ENCODE results near the gene IPO4. TPM values are rescaled to one million over a fixed set of nuclear protein-coding genes. Genes with fewer than 3 reads are reported as not detected.
A peak's percentile ranks its signal among the peaks of the same experiment; 100 is the strongest.

The IPO4 gene
- total RNA-seq, 2 donors from 2014 or later, result 12.1 to 15.7 TPM

DNA sequence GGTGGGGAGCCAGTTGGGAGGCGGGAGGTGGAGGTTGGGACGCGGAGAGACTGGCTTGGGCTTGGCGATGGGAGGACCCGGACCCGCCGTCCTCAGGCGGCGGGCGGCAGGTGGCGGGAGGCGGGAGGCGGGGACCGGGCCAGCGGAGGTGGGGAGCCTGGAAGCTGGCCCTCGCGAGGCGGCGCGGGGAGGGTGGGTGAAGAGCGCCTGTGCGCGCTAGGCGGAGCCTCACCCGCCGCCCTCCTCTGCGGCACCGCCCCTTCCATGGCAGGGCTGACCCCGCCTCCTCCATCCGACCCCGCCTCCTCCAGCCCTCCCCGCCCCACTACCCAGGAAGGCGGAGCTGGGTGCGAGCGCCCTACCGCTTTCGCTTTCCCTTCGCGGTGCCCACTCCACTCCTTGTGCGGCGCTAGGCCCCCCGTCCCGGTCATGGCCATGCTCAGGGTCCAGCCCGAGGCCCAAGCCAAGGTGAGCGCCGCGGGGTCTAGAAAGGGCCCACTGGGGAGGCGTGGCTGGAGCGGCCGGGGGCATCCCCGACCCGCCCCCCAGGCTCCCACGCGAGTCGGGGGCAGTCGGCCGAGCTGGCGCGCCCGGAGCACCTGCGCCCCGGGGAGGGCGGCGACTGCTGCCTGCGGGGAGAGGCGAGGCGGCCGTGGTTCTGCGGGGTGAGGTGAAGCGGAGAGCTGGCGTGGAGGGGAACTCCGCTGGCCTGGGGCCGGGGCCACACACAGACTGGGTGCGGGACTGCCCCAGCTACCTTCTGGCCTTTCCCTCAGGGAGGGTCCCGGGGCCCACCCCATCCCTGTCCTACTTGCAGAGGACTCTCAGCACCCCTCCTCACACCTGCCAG lies 52.6 kb downstream of the IPO4 start, which contains the start of gene PSME1:
TSS of gene PSME1 (plus strand) at position 361 of the 850 bp plus-strand sequence. CDS start at position 430, 69 bp downstream.
- peaks cover 19% of the 10 kb centered on the region for H3K36me3 ChIP-seq
- H3K4me1 ChIP-seq, result peaks cover 0 to 70% of the 10 kb centered on the region in 2 donors
- TF ChIP-seq, protein P1, sequence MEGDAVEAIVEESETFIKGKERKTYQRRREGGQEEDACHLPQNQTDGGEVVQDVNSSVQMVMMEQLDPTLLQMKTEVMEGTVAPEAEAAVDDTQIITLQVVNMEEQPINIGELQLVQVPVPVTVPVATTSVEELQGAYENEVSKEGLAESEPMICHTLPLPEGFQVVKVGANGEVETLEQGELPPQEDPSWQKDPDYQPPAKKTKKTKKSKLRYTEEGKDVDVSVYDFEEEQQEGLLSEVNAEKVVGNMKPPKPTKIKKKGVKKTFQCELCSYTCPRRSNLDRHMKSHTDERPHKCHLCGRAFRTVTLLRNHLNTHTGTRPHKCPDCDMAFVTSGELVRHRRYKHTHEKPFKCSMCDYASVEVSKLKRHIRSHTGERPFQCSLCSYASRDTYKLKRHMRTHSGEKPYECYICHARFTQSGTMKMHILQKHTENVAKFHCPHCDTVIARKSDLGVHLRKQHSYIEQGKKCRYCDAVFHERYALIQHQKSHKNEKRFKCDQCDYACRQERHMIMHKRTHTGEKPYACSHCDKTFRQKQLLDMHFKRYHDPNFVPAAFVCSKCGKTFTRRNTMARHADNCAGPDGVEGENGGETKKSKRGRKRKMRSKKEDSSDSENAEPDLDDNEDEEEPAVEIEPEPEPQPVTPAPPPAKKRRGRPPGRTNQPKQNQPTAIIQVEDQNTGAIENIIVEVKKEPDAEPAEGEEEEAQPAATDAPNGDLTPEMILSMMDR (IDR thresholded peaks at IDR 0.05), result peak in 1 of 2 donors; percentile 19

DNA sequence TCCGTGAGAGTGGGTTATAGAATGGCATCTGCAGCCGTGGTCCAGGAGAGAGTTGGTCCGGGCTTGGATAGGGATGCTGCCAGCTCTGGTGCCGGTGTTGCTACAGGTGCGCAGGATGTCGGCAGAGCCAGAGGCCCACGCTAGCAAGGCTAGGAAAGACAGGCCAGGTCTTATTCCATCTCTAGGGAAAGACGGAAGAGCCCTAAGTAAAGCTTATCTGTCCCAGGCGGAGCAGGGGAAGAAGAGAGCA lies 53.1 kb downstream of the IPO4 start:
- DNase-seq (ENCODE audit: low spot score), result no peak
- Histone ChIP-seq H3K27ac (peak overlapping the region; percentile 89 to 94), H3K4me1 (peaks cover 0 to 71% of the 10 kb centered on the region in 2 donors), H3K9me3 (no peaks in the 10 kb centered on the region), H3K36me3 (peaks cover 19% of the 10 kb centered on the region), H3K4me3 (peak overlapping the region; percentile 92 to 98), H3K27me3 (no peaks in the 10 kb centered on the region)
- TF ChIP-seq, protein P1 (IDR thresholded peaks at IDR 0.05), result no peak

More for the DNA sequence above, 52.6 kb downstream of the IPO4 start, which contains the start of gene PSME1:
- no peaks in the 10 kb centered on the region for H3K9me3 ChIP-seq
- H3K27ac ChIP-seq, result peak within 1 kb of the TSS; percentile 89 to 94
- peak; percentile 88 for DNase-seq (ENCODE audit: low spot score)
- no peaks in the 10 kb centered on the region for H3K27me3 ChIP-seq
- peak within 1 kb of the TSS; percentile 92 to 98 for H3K4me3 ChIP-seq

DNA sequence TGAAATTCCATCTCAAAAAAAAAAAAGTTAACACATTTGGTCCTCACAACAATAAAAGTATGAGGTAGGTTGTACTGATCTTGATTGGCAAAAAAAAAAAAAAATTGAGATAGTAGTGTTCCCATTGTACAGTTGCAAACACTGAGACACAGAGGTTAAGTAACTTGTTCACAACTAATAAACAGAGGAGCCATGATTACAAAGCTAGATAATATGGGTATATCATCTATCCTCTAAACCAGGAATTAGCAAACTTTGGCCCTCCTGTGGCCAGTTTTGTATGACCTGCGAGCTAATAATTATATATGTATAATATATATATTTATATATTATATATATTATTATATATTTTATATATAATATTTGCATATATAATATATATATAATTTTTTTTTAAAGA lies 54.9 kb downstream of the IPO4 start:
- Histone ChIP-seq H3K36me3 (peaks cover 12% of the 10 kb centered on the region), H3K27ac (no peak overlapping the region), H3K9me3 (no peaks in the 10 kb centered on the region), H3K27me3 (no peaks in the 10 kb centered on the region), H3K4me1 (peaks cover 0 to 56% of the 10 kb centered on the region in 2 donors), H3K4me3 (no peak overlapping the region)
- DNase-seq (ENCODE audit: low spot score), result no peak
- TF ChIP-seq, protein P1 (IDR thresholded peaks at IDR 0.05), result no peak

DNA sequence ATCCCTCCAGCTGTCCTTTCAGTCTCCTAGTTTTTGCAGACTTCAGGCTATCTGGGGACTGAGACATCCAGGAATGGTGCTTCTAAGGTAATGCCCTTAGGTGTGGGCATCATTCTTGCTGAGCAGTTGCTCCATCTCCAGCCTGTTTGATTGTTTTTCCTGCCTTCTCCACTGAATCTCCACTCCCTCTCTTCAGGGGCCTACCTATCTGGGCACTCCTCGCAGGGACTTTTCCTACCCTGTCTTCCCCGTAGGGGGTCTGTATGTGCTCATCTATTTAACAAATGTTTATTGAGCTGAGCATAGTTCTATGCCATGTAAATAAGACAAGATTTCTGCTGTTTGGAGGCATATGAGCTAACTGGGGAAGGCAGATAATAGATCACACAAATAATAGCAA lies 55.6 kb downstream of the IPO4 start:
- peaks cover 4% of the 10 kb centered on the region for H3K36me3 ChIP-seq
- H3K4me1 ChIP-seq, result peaks cover 0 to 48% of the 10 kb centered on the region in 2 donors
- no peaks in the 10 kb centered on the region for H3K9me3 ChIP-seq
- H3K27me3 ChIP-seq, result no peaks in the 10 kb centered on the region
- H3K27ac ChIP-seq, result peak overlapping the region; percentile 86 to 94
- TF ChIP-seq, protein P1 (IDR thresholded peaks at IDR 0.05), result no peak
- peak overlapping the region; percentile 39 for H3K4me3 ChIP-seq
- DNase-seq (ENCODE audit: low spot score), result no peak

DNA sequence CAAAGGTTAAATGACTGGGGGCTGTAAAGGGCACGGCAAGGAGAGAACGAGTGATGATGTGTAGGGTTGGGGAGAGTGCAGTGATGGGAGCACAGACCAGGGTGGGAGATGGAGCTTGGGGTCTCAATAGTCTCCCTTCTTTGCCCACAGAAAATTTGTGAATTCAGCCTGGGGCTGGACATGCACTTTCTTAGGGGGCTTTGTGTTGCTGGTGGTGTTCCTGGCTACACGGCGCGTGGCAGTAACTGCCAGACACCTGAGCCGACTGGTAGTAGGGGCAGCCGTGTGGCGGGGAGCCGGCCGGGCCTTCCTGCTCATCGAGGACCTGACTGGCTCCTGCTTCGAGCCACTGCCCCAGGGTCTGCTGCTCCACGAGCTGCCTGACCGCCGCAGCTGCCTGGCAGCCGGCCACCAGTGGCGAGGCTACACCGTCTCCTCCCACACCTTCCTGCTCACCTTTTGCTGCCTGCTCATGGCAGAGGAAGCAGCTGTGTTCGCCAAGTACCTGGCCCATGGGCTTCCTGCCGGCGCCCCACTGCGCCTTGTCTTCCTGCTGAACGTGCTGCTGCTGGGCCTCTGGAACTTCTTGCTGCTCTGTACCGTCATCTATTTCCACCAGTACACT lies 56.4 kb downstream of the IPO4 start:
- H3K27ac ChIP-seq, result peak overlapping the region; percentile 86 to 94

More for the DNA sequence above, 56.4 kb downstream of the IPO4 start:
- Histone ChIP-seq H3K4me3 (peak overlapping the region; percentile 39), H3K4me1 (peaks cover 0 to 44% of the 10 kb centered on the region in 2 donors), H3K36me3 (no peaks in the 10 kb centered on the region), H3K27me3 (no peaks in the 10 kb centered on the region), H3K9me3 (no peaks in the 10 kb centered on the region)
- TF ChIP-seq, protein P1 (IDR thresholded peaks at IDR 0.05), result no peak
- no peak for DNase-seq (ENCODE audit: low spot score)

All from right atrium auricular region (tissue), 2 donors.